GM12801 (cell line): ENCODE data around the gene HCAR1.

ENCODE experiments used
- CTCF ChIP-seq: IDR thresholded peaks from one replicate; pipeline ENCODE4 v1.5.1; 2011; ENCODE audit warnings: control low read depth; ENCODE audit not compliant: insufficient read length; ENCODE audit errors: extremely low read depth

Gene HCAR1

GRCh38 chr12:122691566-122691965 lies 39.1 kb downstream of the HCAR1 start:
- TF ChIP-seq CTCF, result no peak

- no peak for TF ChIP-seq CTCF
Observed at GRCh38 chr12:122688291-122688690, 42.4 kb downstream of the HCAR1 start.

GRCh38 chr12:122687086-122687485 lies 43.6 kb downstream of the HCAR1 start:
- no peak for TF ChIP-seq CTCF

GRCh38 chr12:122686538-122686937 lies 44.1 kb downstream of the HCAR1 start:
- no peak for TF ChIP-seq CTCF

GRCh38 chr12:122684297-122684813 lies 46.3 kb downstream of the HCAR1 start:
- no peak for TF ChIP-seq CTCF

- no peak for TF ChIP-seq CTCF
Observed at GRCh38 chr12:122681814-122682213, 48.8 kb downstream of the HCAR1 start.
